ENCODE results near the gene ZNF35.
"Not testable (repeated sequence)": the region's sequence is repeated elsewhere in the genome, so short reads cannot be mapped to it uniquely, and the experiment has no call there.

ZNF35 gene

GRCh38 chr3:44648564-44649229 is at the start of gene ZNF35:
Gene ZNF35 (plus strand): TSS chr3:44648732. CDS start chr3:44651068, 2,336 bp downstream.
- peak within 1 kb of the TSS; percentile 68 to 94 (median 84) for H3K4me3 ChIP-seq
- H3K27ac ChIP-seq, result peak within 1 kb of the TSS in 20 of 21 experiments; percentile 26 to 89 (median 79)

GRCh38 chr3:44601749-44602148 is 46.8 kb upstream of the ZNF35 start:
- no peak overlapping the region for H3K4me3 ChIP-seq

GRCh38 chr3:44612678-44613077 is 35.9 kb upstream of the ZNF35 start:
- H3K4me3 ChIP-seq, result no peak overlapping the region
- H3K27ac ChIP-seq, result no peak overlapping the region

More at GRCh38 chr3:44601749-44602148, 46.8 kb upstream of the ZNF35 start:
- H3K27ac ChIP-seq, result no peak overlapping the region

- peak within 1 kb of the TSS; percentile 68 to 97 (median 89) for H3K27ac ChIP-seq
- peak within 1 kb of the TSS; percentile 67 to 93 (median 78) for H3K4me3 ChIP-seq
These were observed 23.6 kb upstream of the ZNF35 start, which contains the start of gene ZNF197 for GRCh38 chr3:44624749-44625480. Gene ZNF197 (plus strand): TSS chr3:44625036. CDS start chr3:44629155, 4,119 bp downstream.

GRCh38 chr3:44628716-44629115 is 19.8 kb upstream of the ZNF35 start:
- Histone ChIP-seq H3K4me3 (no peak overlapping the region), H3K27ac (no peak overlapping the region)

- H3K4me3 ChIP-seq, result no peak overlapping the region
- no peak overlapping the region for H3K27ac ChIP-seq
These were observed 16.3 kb upstream of the ZNF35 start for GRCh38 chr3:44632193-44632592.

GRCh38 chr3:44642337-44642736 is 6.2 kb upstream of the ZNF35 start:
- H3K4me3 ChIP-seq, result no peak overlapping the region
- no peak overlapping the region for H3K27ac ChIP-seq

- no peak overlapping the region for H3K4me3 ChIP-seq
These were observed 5.5 kb upstream of the ZNF35 start for GRCh38 chr3:44643024-44643423.

GRCh38 chr3:44647771-44648170 is 761 bp upstream of the ZNF35 start:
- H3K27ac ChIP-seq, result no peak overlapping the region
- no peak overlapping the region for H3K4me3 ChIP-seq

More at GRCh38 chr3:44643024-44643423, 5.5 kb upstream of the ZNF35 start:
- H3K27ac ChIP-seq, result no peak overlapping the region

GRCh38 chr3:44649709-44650108 is 1.2 kb downstream of the ZNF35 start:
- H3K27ac ChIP-seq, result no peak overlapping the region
- H3K4me3 ChIP-seq, result peak overlapping the region in 1 of 7 experiments; percentile 94

GRCh38 chr3:44654039-44654438 is 5.5 kb downstream of the ZNF35 start:
- H3K4me3 ChIP-seq, result no peak overlapping the region
- H3K27ac ChIP-seq, result no peak overlapping the region

- Histone ChIP-seq H3K4me3 (no peak overlapping the region), H3K27ac (no peak overlapping the region)
These were observed 10.5 kb downstream of the ZNF35 start for GRCh38 chr3:44659015-44659414.

- no peak overlapping the region for H3K4me3 ChIP-seq
- H3K27ac ChIP-seq, result no peak overlapping the region
These were observed 10.9 kb downstream of the ZNF35 start for GRCh38 chr3:44659434-44659833.

- Histone ChIP-seq H3K4me3 (no peak overlapping the region), H3K27ac (no peak overlapping the region)
These were observed 12.7 kb downstream of the ZNF35 start for GRCh38 chr3:44661189-44661588.

- Histone ChIP-seq H3K27ac (no peak overlapping the region), H3K4me3 (no peak overlapping the region)
These were observed 16.6 kb downstream of the ZNF35 start for GRCh38 chr3:44665173-44665572.

GRCh38 chr3:44666346-44666745 is 17.8 kb downstream of the ZNF35 start:
- no peak overlapping the region for H3K4me3 ChIP-seq

GRCh38 chr3:44669760-44670159 is 21.2 kb downstream of the ZNF35 start:
- no peak overlapping the region for H3K27ac ChIP-seq
- no peak overlapping the region for H3K4me3 ChIP-seq

More at GRCh38 chr3:44666346-44666745, 17.8 kb downstream of the ZNF35 start:
- H3K27ac ChIP-seq, result no peak overlapping the region

- not testable (repeated sequence) for H3K4me3 ChIP-seq, H3K27ac ChIP-seq
These were observed 24.9 kb downstream of the ZNF35 start for GRCh38 chr3:44673466-44673865.

- H3K4me3 ChIP-seq, result no peak overlapping the region
- no peak overlapping the region for H3K27ac ChIP-seq
These were observed 25.7 kb downstream of the ZNF35 start for GRCh38 chr3:44674211-44674610.

- no peak overlapping the region for H3K27ac ChIP-seq
These were observed 30.1 kb downstream of the ZNF35 start for GRCh38 chr3:44678480-44679116.

More at GRCh38 chr3:44678480-44679116, 30.1 kb downstream of the ZNF35 start:
- no peak overlapping the region for H3K4me3 ChIP-seq
